ENCODE data around the gene ZNF236. TPM values are rescaled to one million over a fixed set of nuclear protein-coding genes. Genes with fewer than 3 reads are reported as not detected.

The ZNF236 gene
- total RNA-seq, 6 experiments from 2014 or later, result 3.8 to 7.6 (median 5.8) TPM

GRCh38 chr18:76835380-76835779 is 13.0 kb downstream of the ZNF236 start:
- H3K9me3 ChIP-seq, result no peaks in the 10 kb centered on the region
- no peak overlapping the region for H3K4me3 ChIP-seq
- no peak for TF ChIP-seq POLR2A (IDR thresholded peaks at IDR 0.05)
- TF ChIP-seq, protein P1, sequence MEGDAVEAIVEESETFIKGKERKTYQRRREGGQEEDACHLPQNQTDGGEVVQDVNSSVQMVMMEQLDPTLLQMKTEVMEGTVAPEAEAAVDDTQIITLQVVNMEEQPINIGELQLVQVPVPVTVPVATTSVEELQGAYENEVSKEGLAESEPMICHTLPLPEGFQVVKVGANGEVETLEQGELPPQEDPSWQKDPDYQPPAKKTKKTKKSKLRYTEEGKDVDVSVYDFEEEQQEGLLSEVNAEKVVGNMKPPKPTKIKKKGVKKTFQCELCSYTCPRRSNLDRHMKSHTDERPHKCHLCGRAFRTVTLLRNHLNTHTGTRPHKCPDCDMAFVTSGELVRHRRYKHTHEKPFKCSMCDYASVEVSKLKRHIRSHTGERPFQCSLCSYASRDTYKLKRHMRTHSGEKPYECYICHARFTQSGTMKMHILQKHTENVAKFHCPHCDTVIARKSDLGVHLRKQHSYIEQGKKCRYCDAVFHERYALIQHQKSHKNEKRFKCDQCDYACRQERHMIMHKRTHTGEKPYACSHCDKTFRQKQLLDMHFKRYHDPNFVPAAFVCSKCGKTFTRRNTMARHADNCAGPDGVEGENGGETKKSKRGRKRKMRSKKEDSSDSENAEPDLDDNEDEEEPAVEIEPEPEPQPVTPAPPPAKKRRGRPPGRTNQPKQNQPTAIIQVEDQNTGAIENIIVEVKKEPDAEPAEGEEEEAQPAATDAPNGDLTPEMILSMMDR (IDR thresholded peaks at IDR 0.05), result no peak
- H3K36me3 ChIP-seq, result no peaks in the 10 kb centered on the region
- DNase-seq (no peak), ATAC-seq (no peak)
- H3K4me1 ChIP-seq, result peaks cover 0 to 14% (median 5%) of the 10 kb centered on the region in 4 donors
- H3K27me3 ChIP-seq, result no peaks in the 10 kb centered on the region
- intact Hi-C loops (cut with DNase I), result no loop called here
- H3K27ac ChIP-seq, result no peak overlapping the region

- intact Hi-C loops (cut with DNase I), result no loop called here
- Histone ChIP-seq H3K9me3 (no peaks in the 10 kb centered on the region), H3K36me3 (no peaks in the 10 kb centered on the region), H3K4me3 (no peak overlapping the region), H3K4me1 (peaks cover 0 to 14% (median 5%) of the 10 kb centered on the region in 4 donors), H3K27ac (no peak overlapping the region), H3K27me3 (no peaks in the 10 kb centered on the region)
- no peak for DNase-seq
- TF ChIP-seq POLR2A (IDR thresholded peaks at IDR 0.05), result no peak
- TF ChIP-seq, protein P1 (IDR thresholded peaks at IDR 0.05), result no peak
- WGBS (ENCODE audit: insufficient coverage, low coverage, low lambda C conversion rate, missing lambda C conversion rate), result 95% methylated on average over 3 of the region's 6 CpGs
- ATAC-seq, result no peak
These were observed 14.7 kb downstream of the ZNF236 start for GRCh38 chr18:76837071-76837470.

DNA sequence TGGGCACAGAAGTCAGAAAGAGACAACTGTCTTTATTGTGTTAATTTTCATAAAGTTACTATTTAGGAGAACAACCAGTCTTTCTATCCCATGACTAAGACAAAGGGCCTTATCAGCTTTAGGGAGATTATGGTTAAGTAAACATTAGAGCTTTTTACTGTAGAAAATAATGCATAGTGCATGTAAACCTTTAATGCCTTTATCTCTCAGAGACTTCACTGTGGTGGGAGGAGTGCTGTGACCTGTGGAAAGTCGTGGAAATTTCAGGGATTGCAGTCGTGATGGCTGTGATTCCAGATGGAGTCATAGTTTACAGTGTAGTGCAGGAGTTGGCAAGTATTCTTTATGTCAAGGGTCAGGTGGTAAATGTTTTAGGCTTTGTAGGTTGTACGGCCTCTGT is 15.8 kb downstream of the ZNF236 start:
- no peak for DNase-seq
- Histone ChIP-seq H3K4me3 (no peak overlapping the region), H3K27ac (peak overlapping the region in 1 of 3 donors; percentile 14), H3K4me1 (peaks cover 0 to 24% (median 8%) of the 10 kb centered on the region in 4 donors), H3K36me3 (no peaks in the 10 kb centered on the region), H3K9me3 (no peaks in the 10 kb centered on the region), H3K27me3 (no peaks in the 10 kb centered on the region)
- intact Hi-C loops (cut with DNase I), result no loop called here
- ATAC-seq, result peak; percentile 44 to 68 (median 50)
- WGBS (ENCODE audit: insufficient coverage, low coverage, low lambda C conversion rate, missing lambda C conversion rate), result 34% methylated on average over 3 of the region's 3 CpGs
- TF ChIP-seq, protein P1 (IDR thresholded peaks at IDR 0.05), result no peak
- no peak for TF ChIP-seq POLR2A (IDR thresholded peaks at IDR 0.05)

GRCh38 chr18:76839086-76839794 is 16.9 kb downstream of the ZNF236 start:
- no peaks in the 10 kb centered on the region for H3K9me3 ChIP-seq
- H3K27me3 ChIP-seq, result no peaks in the 10 kb centered on the region
- intact Hi-C loops (cut with DNase I), result no loop called here
- no peak overlapping the region for H3K27ac ChIP-seq
- TF ChIP-seq, protein P1 (IDR thresholded peaks at IDR 0.05), result no peak
- TF ChIP-seq POLR2A (IDR thresholded peaks at IDR 0.05), result no peak
- ATAC-seq, result no peak
- WGBS (ENCODE audit: insufficient coverage, low coverage, low lambda C conversion rate, missing lambda C conversion rate), result 77% methylated on average over 4 of the region's 4 CpGs
- no peaks in the 10 kb centered on the region for H3K36me3 ChIP-seq
- no peak for DNase-seq
- H3K4me1 ChIP-seq, result peaks cover 0 to 28% (median 12%) of the 10 kb centered on the region in 4 donors
- no peak overlapping the region for H3K4me3 ChIP-seq
